Subcutaneous adipose tissue (tissue), 4 donors: ENCODE measurements around the gene COQ8B. TPM values are rescaled to one million over a fixed set of nuclear protein-coding genes. Genes with fewer than 3 reads are reported as not detected.

Experiments
- CTCF ChIP-seq: fragments of 450-650 bp; IDR thresholded peaks from one replicate; pipeline ENCODE4 v1.5.1; 2016; ENCODE audit warnings: low read depth, mild to moderate bottlenecking, control low read depth, antibody characterized with exemption, moderate library complexity
- total RNA-seq, 4 donors: library from RNA; depleted of rRNA; stranded (reverse); fragments of >200 nt; gene quantifications; one replicate each; pipeline ENCODE4 v1.1.0, GENCODE V29; 2016

Gene COQ8B
- total RNA-seq, 4 donors from 2014 or later = 16.5 to 32.2 (median 28.6) TPM

DNA sequence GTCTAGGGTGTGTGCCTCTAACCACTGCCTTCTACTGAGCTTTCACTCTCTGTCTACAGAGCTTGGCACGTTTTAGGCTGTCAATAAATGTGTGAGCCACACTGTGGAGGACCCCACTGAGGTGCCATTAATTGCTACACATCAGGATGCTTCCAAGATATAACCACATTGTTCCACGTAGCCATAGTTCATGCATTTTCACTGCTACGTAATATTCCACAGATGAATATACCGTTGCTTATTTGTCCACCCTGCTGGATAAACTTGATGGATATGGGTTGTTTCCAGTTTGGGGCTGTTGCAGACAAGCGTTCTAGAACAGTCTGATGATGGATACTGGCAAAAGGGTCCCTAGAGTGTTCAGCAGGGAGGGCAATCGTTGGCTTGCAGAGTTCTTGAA, 14.9 kb downstream of the COQ8B start:
- TF ChIP-seq CTCF = no peak

GRCh38 chr19:40700083-40700482, 16.6 kb downstream of the COQ8B start:
- TF ChIP-seq CTCF = no peak

- no peak for TF ChIP-seq CTCF
Observed at GRCh38 chr19:40697007-40697406, 19.7 kb downstream of the COQ8B start.

DNA sequence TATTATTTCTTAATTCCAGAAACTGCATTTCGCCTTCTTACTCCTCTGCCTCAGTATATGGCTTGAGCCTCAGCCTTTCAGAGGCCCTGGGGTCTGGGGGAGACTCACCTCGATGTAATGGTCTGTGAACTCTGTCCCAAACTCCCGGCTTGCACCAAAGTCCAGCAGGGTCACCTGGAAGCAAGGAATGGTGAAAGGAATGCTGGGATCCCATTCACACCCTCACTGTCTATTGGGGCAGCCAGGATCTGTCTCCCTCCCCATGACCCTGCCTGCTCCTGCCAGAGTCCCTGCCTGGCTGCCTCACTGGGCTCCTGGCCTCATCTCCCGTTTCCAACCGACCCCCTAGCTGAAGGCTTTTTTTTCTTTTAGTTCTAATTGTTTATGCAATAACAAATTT, 20.8 kb downstream of the COQ8B start:
- TF ChIP-seq CTCF = no peak

- TF ChIP-seq CTCF = no peak
Observed at GRCh38 chr19:40693896-40694295, 22.8 kb downstream of the COQ8B start.

GRCh38 chr19:40693150-40693788, 23.4 kb downstream of the COQ8B start:
- TF ChIP-seq CTCF = no peak

- no peak for TF ChIP-seq CTCF
Observed at GRCh38 chr19:40692212-40692551, 24.5 kb downstream of the COQ8B start.
